Uterus (tissue), 4 donors: Measurements from ENCODE around the gene C1QTNF6. TPM values are rescaled to one million over a fixed set of nuclear protein-coding genes. Genes with fewer than 3 reads are reported as not detected.

Source experiments
- DNase-seq, 2 donors: peaks; one replicate each; pipeline ENCODE4 v3.0.0-alpha.2; 2019 to 2020
- H3K27ac ChIP-seq, 2 donors: fragments of 200-600 bp; sonication (generic); 1 replicate in 1 of 2; 2 replicates in 1 of 2; pipeline ENCODE4 v1.5.1; 2016 to 2018
- H3K27me3 ChIP-seq, 2 donors: fragments of 200-600 bp; sonication (generic); one replicate each; pipeline ENCODE4 v1.5.1; 2018 to 2019; ENCODE audit warnings: control low read depth in 1 of 2
- H3K36me3 ChIP-seq, 2 donors: fragments of 200-600 bp; sonication (generic); one replicate each; pipeline ENCODE4 v1.5.1; 2019; ENCODE audit warnings: control low read depth in 1 of 2
- H3K4me1 ChIP-seq, 2 donors: fragments of 200-600 bp; sonication (generic); one replicate each; pipeline ENCODE4 v1.5.1; 2018 to 2019; ENCODE audit warnings: control low read depth in 1 of 2
- H3K4me3 ChIP-seq, 2 donors: fragments of 200-600 bp; sonication (generic); 1 replicate in 1 of 2; 2 replicates in 1 of 2; pipeline ENCODE4 v1.5.1; 2018 to 2019; ENCODE audit warnings: mild to moderate bottlenecking in 1 of 2
- H3K9me3 ChIP-seq, 2 donors: fragments of 200-600 bp; sonication (generic); one replicate each; pipeline ENCODE4 v1.5.1; 2019; ENCODE audit warnings: control low read depth in 1 of 2
- CTCF ChIP-seq, 4 experiments: fragments of 200-600 bp in 2 of 4; fragments of 450-650 bp in 2 of 4; sonication (generic) in 2 of 4; IDR thresholded peaks; one replicate each; pipeline ENCODE4 v1.5.1; 2016 to 2019; ENCODE audit warnings: antibody characterized with exemption in 4 of 4, mild to moderate bottlenecking in 2 of 4, moderate library complexity in 1 of 4
- POLR2A ChIP-seq, 2 donors: fragments of 450-650 bp; IDR thresholded peaks; one replicate each; pipeline ENCODE4 v1.6.1; 2016; ENCODE audit warnings: antibody characterized with exemption in 2 of 2, mild to moderate bottlenecking in 1 of 2, moderate library complexity in 1 of 2
- intact Hi-C: fragments of 100-400 bp; cut with DNase I; formaldehyde crosslinking; loops from one replicate; pipeline ENCODE4 v1.15.1; 2023; ENCODE audit warnings: low total_unique reads
- total RNA-seq, 4 donors: library from RNA; depleted of rRNA in 3 of 4; stranded (reverse); fragments of >200 nt in 3 of 4; gene quantifications; one replicate each; pipeline versions ENCODE4 v1.1.0 to v1.2.4, GENCODE V29; 2014 to 2023
- donor health status: DM: yes; HTN: yes; CAD: no.

Gene C1QTNF6
- total RNA-seq, 4 donors from 2014 or later: 0.29 to 16.0 (median 3.1) TPM

- Histone ChIP-seq H3K27me3 (no peaks in the 10 kb centered on the region), H3K27ac (no peak overlapping the region), H3K9me3 (peaks cover 0 to 3% of the 10 kb centered on the region in 2 donors), H3K4me3 (no peak overlapping the region), H3K4me1 (no peaks in the 10 kb centered on the region), H3K36me3 (no peaks in the 10 kb centered on the region)
- intact Hi-C loops: no loop called here
- no peak for DNase-seq
- TF ChIP-seq POLR2A (IDR thresholded peaks at IDR 0.05): no peak
- TF ChIP-seq CTCF (IDR thresholded peaks at IDR 0.05): no peak
These were observed 41.4 kb downstream of the C1QTNF6 start for GRCh38 chr22:37146507-37147180.

DNA sequence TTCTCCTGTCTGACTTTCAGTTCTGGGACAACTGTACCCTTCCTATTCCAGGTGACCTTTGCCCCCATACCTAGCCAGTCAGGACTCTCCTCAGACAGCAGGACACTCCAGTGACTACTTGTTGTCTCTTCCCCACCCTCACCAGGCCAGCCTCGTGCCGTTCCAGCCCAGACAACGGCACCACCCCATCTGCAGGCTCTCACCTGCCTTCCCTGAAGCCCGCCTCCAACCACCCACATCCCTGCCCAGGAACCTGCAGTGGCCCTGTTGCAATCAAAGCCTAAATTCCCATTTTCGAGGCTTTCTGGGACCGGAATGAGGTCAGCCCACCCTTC is 42.0 kb downstream of the C1QTNF6 start:
- no peak for TF ChIP-seq POLR2A (IDR thresholded peaks at IDR 0.05)
- no peak for TF ChIP-seq CTCF (IDR thresholded peaks at IDR 0.05)
- Histone ChIP-seq H3K9me3 (peaks cover 0 to 3% of the 10 kb centered on the region in 2 donors), H3K36me3 (no peaks in the 10 kb centered on the region), H3K27ac (no peak overlapping the region), H3K4me1 (no peaks in the 10 kb centered on the region), H3K4me3 (no peak overlapping the region), H3K27me3 (no peaks in the 10 kb centered on the region)
- DNase-seq: no peak
- intact Hi-C loops: no loop called here

- Histone ChIP-seq H3K36me3 (no peaks in the 10 kb centered on the region), H3K9me3 (no peaks in the 10 kb centered on the region), H3K4me3 (no peak overlapping the region), H3K27ac (no peak overlapping the region), H3K4me1 (no peaks in the 10 kb centered on the region), H3K27me3 (no peaks in the 10 kb centered on the region)
- TF ChIP-seq CTCF (IDR thresholded peaks at IDR 0.05): no peak
- TF ChIP-seq POLR2A (IDR thresholded peaks at IDR 0.05): no peak
- DNase-seq: no peak
- intact Hi-C loops: no loop called here
These were observed 42.6 kb downstream of the C1QTNF6 start for GRCh38 chr22:37145180-37146050.

GRCh38 chr22:37144180-37144554 is 43.9 kb downstream of the C1QTNF6 start:
- Histone ChIP-seq H3K4me3 (no peak overlapping the region), H3K27me3 (no peaks in the 10 kb centered on the region), H3K4me1 (no peaks in the 10 kb centered on the region), H3K27ac (no peak overlapping the region), H3K36me3 (no peaks in the 10 kb centered on the region), H3K9me3 (no peaks in the 10 kb centered on the region)
- TF ChIP-seq CTCF (IDR thresholded peaks at IDR 0.05): no peak
- TF ChIP-seq POLR2A (IDR thresholded peaks at IDR 0.05): no peak
- intact Hi-C loops: no loop called here
- DNase-seq: no peak

GRCh38 chr22:37141971-37142370 is 46.1 kb downstream of the C1QTNF6 start:
- intact Hi-C loops: no loop called here

More at GRCh38 chr22:37141971-37142370, 46.1 kb downstream of the C1QTNF6 start:
- H3K27me3 ChIP-seq: no peaks in the 10 kb centered on the region
- H3K27ac ChIP-seq: no peak overlapping the region
- no peaks in the 10 kb centered on the region for H3K4me1 ChIP-seq
- H3K9me3 ChIP-seq: no peaks in the 10 kb centered on the region
- TF ChIP-seq POLR2A (IDR thresholded peaks at IDR 0.05) (no peak), CTCF (IDR thresholded peaks at IDR 0.05) (no peak)
- no peak overlapping the region for H3K4me3 ChIP-seq
- no peak for DNase-seq
- H3K36me3 ChIP-seq: no peaks in the 10 kb centered on the region
